GM12892 (cell line): ENCODE measurements around the gene IAH1.

Source experiments
- DNase-seq: peaks from one replicate; pipeline ENCODE4 v3.0.0; 2011; ENCODE audit not compliant: insufficient read length
- FAIRE-seq: peaks from 2 replicates; lab custom pipeline; 2011; peaks lifted over from hg19 to GRCh38; lab: Jason Lieb, UNC
- POLR2A ChIP-seq: IDR thresholded peaks from 2 replicates; pipeline ENCODE4 v1.6.1; 2011; ENCODE audit warnings: low read depth, low read length, control low read depth
- POLR2AphosphoS5 ChIP-seq: IDR thresholded peaks from 2 replicates; pipeline ENCODE4 v1.6.1; 2011; ENCODE audit warnings: low read depth, low read length, control low read depth
- TAF1 ChIP-seq: IDR thresholded peaks from 2 replicates; pipeline ENCODE4 v1.6.1; 2011; ENCODE audit warnings: low read depth, mild to moderate bottlenecking, control low read depth, low read length, borderline replicate concordance

IAH1 gene

GRCh38 chr2:9477914-9478313 lies 3.6 kb downstream of the IAH1 start:
- no peak for TF ChIP-seq POLR2AphosphoS5
- TF ChIP-seq POLR2A: no peak
- no peak for TF ChIP-seq TAF1
- FAIRE-seq (no peak), DNase-seq (no peak)

DNA sequence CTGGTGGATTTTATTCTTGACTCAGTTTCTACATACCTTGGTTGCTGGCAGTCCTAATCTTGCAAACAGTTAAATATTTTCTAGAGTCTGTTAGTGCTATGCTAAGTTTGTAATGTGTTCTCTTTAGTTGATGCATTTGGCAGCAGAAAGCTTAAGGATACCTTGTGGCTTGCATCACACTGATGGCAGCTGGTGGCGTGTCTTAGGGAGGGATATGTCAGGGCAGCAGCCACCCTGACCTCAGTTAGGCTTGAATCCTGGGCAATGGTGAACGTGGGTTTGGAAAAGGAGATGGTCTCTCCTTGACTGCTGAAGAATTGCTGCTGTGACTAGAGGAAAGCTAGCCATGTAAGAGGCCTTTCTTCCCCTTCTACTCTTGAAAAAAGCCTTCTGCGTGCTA lies 4.2 kb downstream of the IAH1 start:
- TF ChIP-seq TAF1: no peak
- FAIRE-seq (no peak), DNase-seq (no peak)

GRCh38 chr2:9480157-9480556 lies 5.8 kb downstream of the IAH1 start:
- FAIRE-seq (no peak), DNase-seq (no peak)
- TF ChIP-seq POLR2AphosphoS5 (no peak), POLR2A (no peak), TAF1 (no peak)

GRCh38 chr2:9483107-9483506 lies 8.8 kb downstream of the IAH1 start:
- FAIRE-seq: no peak
- no peak for TF ChIP-seq POLR2AphosphoS5
- no peak for TF ChIP-seq TAF1
- no peak for TF ChIP-seq POLR2A
- no peak for DNase-seq

DNA sequence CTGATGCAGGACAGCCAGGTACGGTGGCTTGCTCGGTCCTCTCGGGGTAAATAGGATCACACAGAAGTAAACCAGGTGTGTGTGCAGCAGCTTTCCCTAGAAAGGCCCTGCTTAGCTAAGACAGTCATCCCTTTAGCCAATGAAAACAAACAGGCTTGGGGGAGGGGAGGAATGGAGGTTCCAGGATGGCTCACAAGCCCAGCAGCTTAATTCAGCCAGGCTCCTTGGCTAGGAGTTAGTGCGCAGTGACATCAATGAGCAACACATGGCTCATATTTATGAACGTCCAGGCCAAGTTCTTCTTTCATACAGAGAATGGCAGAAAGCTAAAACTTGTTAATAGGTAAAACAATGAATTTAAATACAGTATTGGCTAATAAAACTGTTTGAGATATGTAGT lies 10.2 kb downstream of the IAH1 start:
- no peak for DNase-seq
- FAIRE-seq: no peak
- no peak for TF ChIP-seq POLR2A
- TF ChIP-seq POLR2AphosphoS5: no peak
- no peak for TF ChIP-seq TAF1

- FAIRE-seq (no peak), DNase-seq (no peak)
- TF ChIP-seq TAF1 (no peak), POLR2AphosphoS5 (no peak), POLR2A (no peak)
Observed at GRCh38 chr2:9488583-9489547, 14.5 kb downstream of the IAH1 start.

- DNase-seq: no peak
- TF ChIP-seq POLR2A: no peak
- no peak for TF ChIP-seq TAF1
- no peak for TF ChIP-seq POLR2AphosphoS5
- no peak for FAIRE-seq
Observed at GRCh38 chr2:9490789-9491188, 16.4 kb downstream of the IAH1 start.

- FAIRE-seq (no peak), DNase-seq (no peak)
- TF ChIP-seq POLR2AphosphoS5 (no peak), TAF1 (no peak), POLR2A (no peak)
Observed at GRCh38 chr2:9492927-9493326, 18.6 kb downstream of the IAH1 start.

DNA sequence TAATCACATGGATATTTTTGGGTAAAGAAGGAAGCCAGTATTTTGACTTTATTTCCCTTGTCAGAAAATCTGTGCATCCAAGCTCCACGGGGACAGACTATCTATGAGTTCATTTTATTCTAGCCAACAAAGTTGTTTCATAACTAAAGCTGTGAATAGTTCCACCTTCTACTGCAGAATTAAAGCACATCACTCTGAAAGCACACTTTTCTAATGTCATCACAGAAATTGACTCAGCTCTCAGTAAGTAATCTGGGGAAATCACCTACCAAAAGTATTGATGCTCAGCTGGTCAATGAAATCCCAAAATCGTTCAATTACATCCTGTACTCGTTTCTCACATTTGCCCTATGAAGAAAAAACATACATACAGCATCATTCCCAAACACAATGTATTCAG lies 19.1 kb downstream of the IAH1 start:
- no peak for TF ChIP-seq POLR2A
- no peak for TF ChIP-seq POLR2AphosphoS5
- TF ChIP-seq TAF1: no peak
- FAIRE-seq (no peak), DNase-seq (no peak)

GRCh38 chr2:9494081-9494480 lies 19.7 kb downstream of the IAH1 start:
- FAIRE-seq: no peak
- DNase-seq: no peak
- TF ChIP-seq TAF1 (no peak), POLR2A (no peak), POLR2AphosphoS5 (no peak)

GRCh38 chr2:9497017-9497416 lies 22.7 kb downstream of the IAH1 start:
- DNase-seq (no peak), FAIRE-seq (no peak)
- TF ChIP-seq POLR2A (no peak; the same call in 1 of the 2 replicates), POLR2AphosphoS5 (no peak), TAF1 (no peak)

DNA sequence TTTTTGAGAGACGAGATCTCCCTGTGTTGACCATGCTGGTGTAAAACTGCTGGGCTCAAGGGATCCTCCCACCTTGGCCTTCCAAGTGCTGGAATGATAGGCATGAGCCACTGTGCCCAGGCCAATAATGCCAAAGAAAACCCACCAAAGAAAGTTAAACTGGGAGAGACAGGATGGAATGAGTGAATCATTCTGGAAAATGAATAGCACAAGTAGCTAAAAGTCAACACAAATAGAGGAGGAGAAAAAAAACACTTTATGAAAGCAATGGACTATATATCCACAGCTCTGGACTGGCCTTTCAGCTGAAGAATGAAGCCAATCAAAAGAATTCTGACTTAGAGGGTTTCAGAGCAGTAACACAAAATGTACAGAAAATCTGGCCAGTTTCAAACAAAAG lies 23.9 kb downstream of the IAH1 start:
- DNase-seq: no peak

More for the DNA sequence above, 23.9 kb downstream of the IAH1 start:
- no peak for FAIRE-seq
- TF ChIP-seq TAF1: no peak
